ENCODE measurements around the gene SUGT1.

GRCh38 chr13:52615134-52615801 is 37.4 kb upstream of the SUGT1 start:
- no peak for TF ChIP-seq EP300 (IDR thresholded peaks at IDR 0.05)
- TF ChIP-seq, protein P1, sequence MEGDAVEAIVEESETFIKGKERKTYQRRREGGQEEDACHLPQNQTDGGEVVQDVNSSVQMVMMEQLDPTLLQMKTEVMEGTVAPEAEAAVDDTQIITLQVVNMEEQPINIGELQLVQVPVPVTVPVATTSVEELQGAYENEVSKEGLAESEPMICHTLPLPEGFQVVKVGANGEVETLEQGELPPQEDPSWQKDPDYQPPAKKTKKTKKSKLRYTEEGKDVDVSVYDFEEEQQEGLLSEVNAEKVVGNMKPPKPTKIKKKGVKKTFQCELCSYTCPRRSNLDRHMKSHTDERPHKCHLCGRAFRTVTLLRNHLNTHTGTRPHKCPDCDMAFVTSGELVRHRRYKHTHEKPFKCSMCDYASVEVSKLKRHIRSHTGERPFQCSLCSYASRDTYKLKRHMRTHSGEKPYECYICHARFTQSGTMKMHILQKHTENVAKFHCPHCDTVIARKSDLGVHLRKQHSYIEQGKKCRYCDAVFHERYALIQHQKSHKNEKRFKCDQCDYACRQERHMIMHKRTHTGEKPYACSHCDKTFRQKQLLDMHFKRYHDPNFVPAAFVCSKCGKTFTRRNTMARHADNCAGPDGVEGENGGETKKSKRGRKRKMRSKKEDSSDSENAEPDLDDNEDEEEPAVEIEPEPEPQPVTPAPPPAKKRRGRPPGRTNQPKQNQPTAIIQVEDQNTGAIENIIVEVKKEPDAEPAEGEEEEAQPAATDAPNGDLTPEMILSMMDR (IDR thresholded peaks at IDR 0.05): no peak
- TF ChIP-seq POLR2A (IDR thresholded peaks at IDR 0.05): no peak
- TF ChIP-seq POLR2AphosphoS5 (IDR thresholded peaks at IDR 0.05): no peak

All from stomach (tissue), 4 donors.